Rectal smooth muscle tissue (tissue), 1 donor: ENCODE measurements around the gene PEX11B.

Experiments used
- H3K27ac ChIP-seq: one replicate; pipeline ENCODE4 v1.7.0; 2013; ENCODE audit warnings: low read depth, low read length, inconsistent platforms
- H3K27me3 ChIP-seq: one replicate; pipeline ENCODE4 v1.7.0; 2013; ENCODE audit warnings: low read length; ENCODE audit not compliant: control insufficient read depth, insufficient read depth
- H3K36me3 ChIP-seq: one replicate; pipeline ENCODE4 v1.7.0; 2013; ENCODE audit warnings: low read length; ENCODE audit not compliant: control insufficient read depth, insufficient read depth
- H3K4me1 ChIP-seq: one replicate; pipeline ENCODE4 v1.7.0; 2013; ENCODE audit warnings: low read length; ENCODE audit not compliant: control insufficient read depth, insufficient read depth
- H3K4me3 ChIP-seq: one replicate; pipeline ENCODE4 v1.7.0; 2013; ENCODE audit warnings: low read length
- H3K9ac ChIP-seq: one replicate; pipeline ENCODE4 v1.7.0; 2013; ENCODE audit warnings: low read length

Gene PEX11B

GRCh38 chr1:145918144-145918991, at the start of gene PEX11B:
PEX11B (minus strand) TSS chr1:145918717; CDS start chr1:145918688, 29 bp downstream.
- Histone ChIP-seq H3K4me3 (peak within 1 kb of the TSS; percentile 78), H3K27ac (peak within 1 kb of the TSS; percentile 97), H3K9ac (peak within 1 kb of the TSS; percentile 98), H3K36me3 (peaks cover 5% of the 10 kb centered on the region), H3K4me1 (peaks cover 11% of the 10 kb centered on the region), H3K27me3 (no peaks in the 10 kb centered on the region)

GRCh38 chr1:145967288-145967687, 48.8 kb upstream of the PEX11B start:
- peaks cover 15% of the 10 kb centered on the region for H3K4me1 ChIP-seq
- no peak overlapping the region for H3K4me3 ChIP-seq
- H3K27me3 ChIP-seq, result no peaks in the 10 kb centered on the region
- H3K36me3 ChIP-seq, result peaks cover 2% of the 10 kb centered on the region
- H3K9ac ChIP-seq, result no peak overlapping the region
- no peak overlapping the region for H3K27ac ChIP-seq

GRCh38 chr1:145965119-145965744, 46.7 kb upstream of the PEX11B start:
- Histone ChIP-seq H3K9ac (no peak overlapping the region), H3K4me1 (peaks cover 15% of the 10 kb centered on the region), H3K36me3 (peaks cover 2% of the 10 kb centered on the region)

GRCh38 chr1:145964328-145965118, 46.0 kb upstream of the PEX11B start, which contains the start of the genes ANKRD34A and POLR3GL:
ANKRD34A (minus strand) TSS chr1:145964575; CDS start chr1:145961759, 2,816 bp downstream.
POLR3GL (plus strand) TSS chr1:145964690; CDS start chr1:145974866, 10,176 bp downstream.
- Histone ChIP-seq H3K9ac (peak within 1 kb of the TSS; percentile 43), H3K4me1 (peaks cover 15% of the 10 kb centered on the region), H3K36me3 (peaks cover 2% of the 10 kb centered on the region), H3K27ac (peak within 1 kb of the TSS; percentile 75), H3K4me3 (peak within 1 kb of the TSS; percentile 68), H3K27me3 (peaks cover 2% of the 10 kb centered on the region)

More at GRCh38 chr1:145965119-145965744, 46.7 kb upstream of the PEX11B start:
- peak overlapping the region; percentile 75 for H3K27ac ChIP-seq
- peaks cover 2% of the 10 kb centered on the region for H3K27me3 ChIP-seq
- H3K4me3 ChIP-seq, result peak overlapping the region; percentile 68

GRCh38 chr1:145963265-145964019, 44.9 kb upstream of the PEX11B start:
- H3K27me3 ChIP-seq, result peaks cover 2% of the 10 kb centered on the region
- H3K9ac ChIP-seq, result peak overlapping the region; percentile 3
- H3K4me1 ChIP-seq, result peaks cover 16% of the 10 kb centered on the region
- peak overlapping the region; percentile 68 for H3K4me3 ChIP-seq
- peak overlapping the region; percentile 75 for H3K27ac ChIP-seq
- peaks cover 2% of the 10 kb centered on the region for H3K36me3 ChIP-seq

- Histone ChIP-seq H3K27me3 (peaks cover 2% of the 10 kb centered on the region), H3K36me3 (peaks cover under 1% of the 10 kb centered on the region), H3K27ac (peak overlapping the region; percentile 75), H3K4me3 (peak overlapping the region; percentile 82), H3K9ac (peak overlapping the region; percentile 32), H3K4me1 (peaks cover 20% of the 10 kb centered on the region)
Observed at GRCh38 chr1:145962157-145963102, 43.9 kb upstream of the PEX11B start.

GRCh38 chr1:145961425-145962156, 43.1 kb upstream of the PEX11B start:
- H3K9ac ChIP-seq, result peak overlapping the region; percentile 32
- H3K4me1 ChIP-seq, result peaks cover 20% of the 10 kb centered on the region
- no peaks in the 10 kb centered on the region for H3K36me3 ChIP-seq
- H3K27me3 ChIP-seq, result peaks cover 2% of the 10 kb centered on the region
- H3K4me3 ChIP-seq, result peak overlapping the region; percentile 82
- H3K27ac ChIP-seq, result peak overlapping the region; percentile 90

GRCh38 chr1:145961109-145961424, 42.5 kb upstream of the PEX11B start:
- peak overlapping the region; percentile 82 for H3K4me3 ChIP-seq
- peaks cover 21% of the 10 kb centered on the region for H3K4me1 ChIP-seq
- H3K36me3 ChIP-seq, result no peaks in the 10 kb centered on the region
- H3K9ac ChIP-seq, result peak overlapping the region; percentile 66
- peaks cover 2% of the 10 kb centered on the region for H3K27me3 ChIP-seq
- peak overlapping the region; percentile 90 for H3K27ac ChIP-seq

- H3K4me3 ChIP-seq, result peak overlapping the region; percentile 82
- peak overlapping the region; percentile 90 for H3K27ac ChIP-seq
- H3K4me1 ChIP-seq, result peaks cover 26% of the 10 kb centered on the region
- no peaks in the 10 kb centered on the region for H3K36me3 ChIP-seq
- peak overlapping the region; percentile 66 for H3K9ac ChIP-seq
- peaks cover 2% of the 10 kb centered on the region for H3K27me3 ChIP-seq
Observed at GRCh38 chr1:145960468-145961108, 42.1 kb upstream of the PEX11B start.

GRCh38 chr1:145959957-145960467, 41.5 kb upstream of the PEX11B start:
- Histone ChIP-seq H3K27me3 (peaks cover 2% of the 10 kb centered on the region), H3K4me1 (peaks cover 31% of the 10 kb centered on the region), H3K9ac (no peak overlapping the region), H3K36me3 (no peaks in the 10 kb centered on the region), H3K27ac (peak overlapping the region; percentile 90), H3K4me3 (peak overlapping the region; percentile 82)
